ENCODE results near the gene TMEM87B. TPM values are rescaled to one million over a fixed set of nuclear protein-coding genes. Genes with fewer than 3 reads are reported as not detected.
"Not testable (repeated sequence)": the region's sequence is repeated elsewhere in the genome, so short reads cannot be mapped to it uniquely, and the experiment has no call there.

The TMEM87B gene
- total RNA-seq, 2 donors from 2014 or later: 26.1 to 35.3 TPM

DNA sequence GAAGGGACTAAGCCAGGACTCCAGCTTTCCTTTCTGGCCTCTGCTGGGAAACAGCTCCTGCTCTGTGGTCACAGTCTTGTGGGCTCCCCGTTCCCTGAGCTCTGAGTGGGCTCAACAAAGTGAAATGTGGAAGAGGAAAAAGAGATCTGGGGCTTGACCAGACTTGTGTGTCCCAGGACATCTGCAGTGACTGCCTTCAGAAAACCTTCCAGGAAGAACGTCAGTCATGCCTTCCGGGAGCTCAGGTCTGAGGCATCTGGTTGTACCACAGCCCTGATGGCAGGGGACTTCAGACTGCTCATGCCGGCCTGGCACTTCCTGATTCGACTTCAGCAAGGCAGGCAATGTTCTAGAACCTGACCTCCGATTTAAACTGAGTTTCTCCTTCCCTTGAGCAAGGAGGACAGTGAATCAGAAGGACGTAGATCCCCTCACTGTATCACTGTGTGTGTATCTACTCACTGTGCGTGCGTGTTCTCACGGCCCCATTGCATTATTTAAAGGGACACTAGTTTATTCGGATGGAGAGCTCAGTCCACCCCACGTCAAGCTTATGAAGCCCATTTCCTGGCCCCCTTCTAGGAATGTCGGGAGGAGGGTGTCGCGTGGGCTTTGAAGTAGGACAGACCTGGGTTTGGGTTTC, 82.6 kb downstream of the TMEM87B start:
- H3K4me1 ChIP-seq (ENCODE audit: control insufficient read depth in 1 of 2, low read depth in 2 of 2): peaks cover 0 to 8% of the 10 kb centered on the region in 2 donors
- no peaks in the 10 kb centered on the region for H3K27me3 ChIP-seq (replicated peaks; ENCODE audit: insufficient read depth)
- H3K4me3 ChIP-seq: peak overlapping the region; percentile 82
- no peaks in the 10 kb centered on the region for H3K36me3 ChIP-seq
- peak overlapping the region in 1 of 2 donors; percentile 41 for H3K27ac ChIP-seq
- no peak for ATAC-seq (ENCODE audit: insufficient number of reproducible peaks, low FRiP score, low read depth)
- DNase-seq (ENCODE audit: low spot score): no peak
- TF ChIP-seq, protein P1, sequence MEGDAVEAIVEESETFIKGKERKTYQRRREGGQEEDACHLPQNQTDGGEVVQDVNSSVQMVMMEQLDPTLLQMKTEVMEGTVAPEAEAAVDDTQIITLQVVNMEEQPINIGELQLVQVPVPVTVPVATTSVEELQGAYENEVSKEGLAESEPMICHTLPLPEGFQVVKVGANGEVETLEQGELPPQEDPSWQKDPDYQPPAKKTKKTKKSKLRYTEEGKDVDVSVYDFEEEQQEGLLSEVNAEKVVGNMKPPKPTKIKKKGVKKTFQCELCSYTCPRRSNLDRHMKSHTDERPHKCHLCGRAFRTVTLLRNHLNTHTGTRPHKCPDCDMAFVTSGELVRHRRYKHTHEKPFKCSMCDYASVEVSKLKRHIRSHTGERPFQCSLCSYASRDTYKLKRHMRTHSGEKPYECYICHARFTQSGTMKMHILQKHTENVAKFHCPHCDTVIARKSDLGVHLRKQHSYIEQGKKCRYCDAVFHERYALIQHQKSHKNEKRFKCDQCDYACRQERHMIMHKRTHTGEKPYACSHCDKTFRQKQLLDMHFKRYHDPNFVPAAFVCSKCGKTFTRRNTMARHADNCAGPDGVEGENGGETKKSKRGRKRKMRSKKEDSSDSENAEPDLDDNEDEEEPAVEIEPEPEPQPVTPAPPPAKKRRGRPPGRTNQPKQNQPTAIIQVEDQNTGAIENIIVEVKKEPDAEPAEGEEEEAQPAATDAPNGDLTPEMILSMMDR (IDR thresholded peaks at IDR 0.05): no peak
- peaks cover 1% of the 10 kb centered on the region for H3K9me3 ChIP-seq

DNA sequence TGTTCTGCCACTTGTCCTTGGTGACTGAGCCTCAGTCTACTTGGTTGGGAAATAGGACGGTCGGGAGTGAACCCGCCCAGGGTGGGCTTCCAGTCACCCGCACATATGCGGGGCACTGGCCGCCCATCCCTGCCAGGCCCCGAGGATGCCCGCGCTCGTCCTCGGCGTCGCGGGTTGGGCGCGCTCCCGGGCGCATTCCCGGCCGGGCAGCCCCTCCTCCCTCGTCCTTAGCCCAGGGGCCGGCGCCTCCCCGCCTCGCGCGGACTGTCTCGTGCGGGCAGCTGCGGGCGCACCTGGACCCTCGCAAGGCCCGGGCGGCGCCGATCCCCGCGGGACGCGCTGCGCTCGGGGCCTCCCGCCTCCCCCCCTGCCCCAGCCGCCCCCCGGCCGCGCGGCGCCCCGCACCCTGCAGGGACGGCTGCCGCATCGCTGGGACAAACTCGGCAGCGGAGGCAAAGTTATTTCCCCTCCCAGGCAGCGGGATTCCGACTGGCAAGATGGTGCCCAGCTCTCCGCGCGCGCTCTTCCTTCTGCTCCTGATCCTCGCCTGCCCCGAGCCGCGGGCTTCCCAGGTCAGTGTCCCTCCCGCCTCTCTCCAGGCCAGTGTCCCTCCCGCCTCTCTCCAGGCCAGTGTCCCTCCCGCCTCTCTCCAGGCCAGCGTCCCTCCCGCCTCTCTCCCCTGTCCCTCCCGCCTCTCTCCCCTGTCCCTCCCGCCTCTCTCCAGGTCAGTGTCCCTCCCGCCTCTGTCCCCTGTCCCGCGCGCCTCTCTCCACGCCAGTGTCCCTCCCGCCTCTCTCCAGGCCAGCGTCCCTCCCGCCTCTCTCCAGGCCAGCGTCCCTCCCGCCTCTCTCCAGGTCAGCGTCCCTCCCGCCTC, 83.3 kb downstream of the TMEM87B start, which contains the start of gene FBLN7:
Gene FBLN7 (plus strand): TSS at position 227 of the 874 bp plus-strand sequence. CDS start 271 bp downstream, at position 498.
- peaks cover 0 to 8% of the 10 kb centered on the region in 2 donors for H3K4me1 ChIP-seq (ENCODE audit: control insufficient read depth in 1 of 2, low read depth in 2 of 2)
- peak within 1 kb of the TSS; percentile 82 for H3K4me3 ChIP-seq
- no peak for ATAC-seq (ENCODE audit: insufficient number of reproducible peaks, low FRiP score, low read depth)
- no peaks in the 10 kb centered on the region for H3K27me3 ChIP-seq (replicated peaks; ENCODE audit: insufficient read depth)
- no peaks in the 10 kb centered on the region for H3K36me3 ChIP-seq
- DNase-seq (ENCODE audit: low spot score): no peak
- H3K27ac ChIP-seq: peak within 1 kb of the TSS in 1 of 2 donors; percentile 41
- H3K9me3 ChIP-seq: no peaks in the 10 kb centered on the region
- TF ChIP-seq, protein P1 (IDR thresholded peaks at IDR 0.05): no peak

DNA sequence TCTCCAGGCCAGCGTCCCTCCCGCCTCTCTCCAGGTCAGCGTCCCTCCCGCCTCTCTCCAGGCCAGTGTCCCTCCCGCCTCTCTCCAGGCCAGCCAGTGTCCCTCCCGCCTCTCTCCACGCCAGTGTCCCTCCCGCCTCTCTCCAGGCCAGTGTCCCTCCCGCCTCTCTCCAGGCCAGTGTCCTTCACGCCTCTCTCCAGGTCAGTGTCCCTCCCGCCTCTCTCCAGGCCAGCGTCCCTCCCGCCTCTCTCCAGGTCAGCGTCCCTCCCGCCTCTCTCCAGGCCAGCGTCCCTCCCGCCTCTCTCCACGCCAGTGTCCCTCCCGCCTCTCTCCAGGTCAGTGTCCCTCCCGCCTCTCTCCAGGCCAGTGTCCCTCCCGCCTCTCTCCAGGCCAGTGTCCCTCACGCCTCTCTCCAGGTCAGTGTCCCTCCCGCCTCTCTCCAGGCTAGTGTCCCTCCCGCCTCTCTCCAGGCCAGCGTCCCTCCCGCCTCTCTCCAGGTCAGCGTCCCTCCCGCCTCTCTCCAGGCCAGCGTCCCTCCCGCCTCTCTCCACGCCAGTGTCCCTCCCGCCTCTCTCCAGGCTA, 84.1 kb downstream of the TMEM87B start:
- not testable (repeated sequence) for H3K36me3 ChIP-seq; H3K27ac ChIP-seq; ATAC-seq (ENCODE audit: insufficient number of reproducible peaks, low FRiP score, low read depth); H3K9me3 ChIP-seq; DNase-seq (ENCODE audit: low spot score); H3K27me3 ChIP-seq (replicated peaks; ENCODE audit: insufficient read depth)
- peak overlapping the region; percentile 82 for H3K4me3 ChIP-seq
- H3K4me1 ChIP-seq (ENCODE audit: control insufficient read depth in 1 of 2, low read depth in 2 of 2): peaks cover 0 to 15% of the 10 kb centered on the region in 2 donors

DNA sequence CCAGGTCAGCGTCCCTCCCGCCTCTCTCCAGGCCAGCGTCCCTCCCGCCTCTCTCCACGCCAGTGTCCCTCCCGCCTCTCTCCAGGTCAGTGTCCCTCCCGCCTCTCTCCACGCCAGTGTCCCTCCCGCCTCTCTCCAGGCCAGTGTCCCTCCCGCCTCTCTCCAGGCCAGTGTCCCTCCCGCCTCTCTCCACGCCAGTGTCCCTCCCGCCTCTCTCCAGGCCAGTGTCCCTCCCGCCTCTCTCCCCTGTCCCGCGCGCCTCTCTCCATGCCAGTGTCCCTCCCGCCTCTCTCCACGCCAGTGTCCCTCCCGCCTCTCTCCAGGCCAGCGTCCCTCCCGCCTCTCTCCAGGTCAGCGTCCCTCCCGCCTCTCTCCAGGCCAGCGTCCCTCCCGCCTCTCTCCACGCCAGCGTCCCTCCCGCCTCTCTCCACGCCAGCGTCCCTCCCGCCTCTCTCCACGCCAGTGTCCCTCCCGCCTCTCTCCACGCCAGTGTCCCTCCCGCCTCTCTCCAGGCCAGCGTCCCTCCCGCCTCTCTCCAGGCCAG, 84.7 kb downstream of the TMEM87B start:
- not testable (repeated sequence) for DNase-seq (ENCODE audit: low spot score); ATAC-seq (ENCODE audit: insufficient number of reproducible peaks, low FRiP score, low read depth); H3K9me3 ChIP-seq; H3K27me3 ChIP-seq (replicated peaks; ENCODE audit: insufficient read depth); H3K27ac ChIP-seq; H3K36me3 ChIP-seq
- Histone ChIP-seq H3K4me3 (peak overlapping the region; percentile 59), H3K4me1 (ENCODE audit: control insufficient read depth in 1 of 2, low read depth in 2 of 2) (peaks cover 0 to 15% of the 10 kb centered on the region in 2 donors)

DNA sequence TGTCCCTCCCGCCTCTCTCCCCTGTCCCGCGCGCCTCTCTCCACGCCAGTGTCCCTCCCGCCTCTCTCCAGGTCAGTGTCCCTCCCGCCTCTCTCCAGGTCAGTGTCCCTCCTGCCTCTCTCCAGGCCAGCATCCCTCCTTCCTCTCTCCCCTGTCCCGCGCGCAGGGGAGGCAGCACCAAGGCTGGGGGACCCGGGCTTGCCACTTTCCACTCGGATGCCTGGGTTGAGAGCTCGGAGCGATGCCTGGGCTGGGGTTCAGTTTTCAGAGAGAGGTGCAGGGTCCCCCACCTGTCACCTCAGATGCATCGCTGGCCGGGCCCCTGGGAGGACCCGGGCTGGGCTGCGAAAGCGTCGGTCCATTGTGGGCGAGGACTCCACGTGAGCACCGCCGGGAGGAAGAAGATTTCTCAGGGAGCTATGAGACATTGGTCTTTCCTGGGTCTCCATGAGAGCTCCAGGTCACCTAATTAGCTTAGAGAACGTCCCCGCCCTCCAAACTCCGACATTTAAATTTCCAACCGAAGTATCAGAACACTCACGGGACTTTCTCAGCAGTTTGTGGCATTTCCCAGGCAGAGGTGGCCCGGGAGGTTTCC, 85.2 kb downstream of the TMEM87B start:
- H3K9me3 ChIP-seq: no peaks in the 10 kb centered on the region
- H3K27ac ChIP-seq: no peak overlapping the region
- peak overlapping the region; percentile 59 for H3K4me3 ChIP-seq
- H3K36me3 ChIP-seq: no peaks in the 10 kb centered on the region
- TF ChIP-seq, protein P1 (IDR thresholded peaks at IDR 0.05): no peak
- ATAC-seq (ENCODE audit: insufficient number of reproducible peaks, low FRiP score, low read depth) (no peak), DNase-seq (ENCODE audit: low spot score) (no peak)
- no peaks in the 10 kb centered on the region for H3K27me3 ChIP-seq (replicated peaks; ENCODE audit: insufficient read depth)
- H3K4me1 ChIP-seq (ENCODE audit: control insufficient read depth in 1 of 2, low read depth in 2 of 2): peaks cover 0 to 15% of the 10 kb centered on the region in 2 donors

Measured in thoracic aorta (tissue), 2 donors.